IPS DF 19.7 (cell line): ENCODE data around the gene CLPTM1L.
A peak's percentile ranks its signal among the peaks of the same experiment; 100 is the strongest.
"Not testable (repeated sequence)": the region's sequence is repeated elsewhere in the genome, so short reads cannot be mapped to it uniquely, and the experiment has no call there.

Source experiments
- DNase-seq: peaks from one replicate; pipeline ENCODE4 v3.0.0-alpha.2; 2013; ENCODE audit warnings: low read depth, low spot score

Gene CLPTM1L

GRCh38 chr5:1380011-1380817 lies 35.3 kb upstream of the CLPTM1L start:
- peak; percentile 17 for DNase-seq

GRCh38 chr5:1378866-1379659 lies 34.2 kb upstream of the CLPTM1L start:
- no peak for DNase-seq

DNA sequence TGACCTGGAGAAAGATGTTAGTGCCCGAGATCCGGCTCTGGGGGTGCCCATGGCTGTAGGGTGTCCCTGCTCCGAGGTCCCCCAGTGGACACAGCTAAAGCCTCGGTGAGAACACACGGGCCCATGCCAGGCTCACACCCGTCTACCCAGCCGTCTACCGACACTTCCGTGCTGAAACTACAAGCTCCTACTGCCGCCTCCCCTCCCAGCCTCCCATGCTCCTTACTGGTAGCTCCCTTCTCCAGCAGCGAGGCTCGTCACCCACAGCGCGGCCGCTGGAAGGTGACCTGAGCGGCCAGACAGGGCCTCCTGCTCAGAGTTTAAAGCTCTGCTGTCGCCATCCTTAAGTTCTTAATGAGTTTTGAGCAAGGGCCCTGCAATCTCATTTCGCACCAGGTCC lies 33.2 kb upstream of the CLPTM1L start:
- DNase-seq = no peak

- DNase-seq = no peak
Observed at GRCh38 chr5:1376981-1377380, 32.1 kb upstream of the CLPTM1L start.

DNA sequence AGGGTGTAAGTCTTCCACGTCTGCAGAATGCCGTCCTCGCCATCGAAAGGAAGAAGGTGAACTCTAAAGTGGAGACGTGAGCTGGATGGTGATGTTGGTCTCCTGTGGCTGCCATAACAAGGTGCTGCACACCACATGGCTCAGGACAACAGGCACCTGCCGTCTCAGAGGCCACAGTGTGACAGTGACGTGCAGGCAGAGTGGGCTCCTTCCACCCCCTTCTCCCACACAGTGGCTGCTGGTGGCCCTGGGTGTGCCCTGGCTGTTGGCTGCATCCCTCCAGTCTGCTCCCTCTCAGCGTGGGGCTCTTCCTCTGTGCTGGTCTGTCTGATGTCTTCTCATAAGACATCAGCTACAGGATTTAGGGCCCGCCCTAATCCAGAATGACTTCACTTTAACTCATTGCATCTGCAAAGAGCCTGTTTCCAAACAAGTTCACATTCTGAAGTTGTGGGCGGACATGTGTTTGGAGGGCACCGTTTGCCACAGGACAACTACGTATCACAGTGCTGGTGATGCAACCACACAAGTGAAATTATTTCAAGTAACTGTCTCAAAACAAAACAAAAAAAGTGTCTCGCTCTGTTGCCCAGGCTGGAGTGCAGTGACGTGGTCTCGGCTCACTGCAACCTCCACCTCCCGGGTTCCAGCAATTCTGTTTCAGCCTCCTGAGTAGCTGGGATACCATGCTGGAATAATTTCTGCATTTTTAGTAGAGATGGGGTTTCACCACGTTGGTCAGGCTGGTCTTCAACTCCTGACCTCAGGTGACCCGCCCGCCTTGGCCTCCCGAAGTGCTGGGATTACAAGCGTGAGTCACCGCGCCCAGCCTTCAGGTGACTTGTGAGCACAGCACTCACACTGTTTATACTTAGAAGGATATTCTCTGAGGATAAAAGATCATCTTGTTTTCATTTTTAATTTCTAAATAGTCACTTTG lies 31.2 kb upstream of the CLPTM1L start:
- DNase-seq = no peak

DNA sequence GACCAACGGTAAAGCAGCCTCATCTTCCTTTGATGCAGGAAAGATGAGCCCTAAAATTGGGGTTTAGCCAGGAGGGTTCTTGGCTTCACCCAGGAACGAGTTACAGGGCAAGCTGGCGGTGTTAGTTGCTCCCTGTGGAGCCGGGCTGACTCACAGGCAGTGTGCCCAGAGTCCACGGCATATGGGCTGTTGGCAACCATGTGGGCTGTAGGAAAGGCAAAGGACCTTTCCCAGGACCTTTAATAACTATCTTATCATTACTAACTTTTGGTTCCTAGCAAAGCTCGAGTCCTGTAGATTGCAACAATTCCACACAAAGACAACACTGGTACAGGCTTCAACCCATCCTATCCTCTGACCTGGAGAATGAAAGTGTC lies 29.8 kb upstream of the CLPTM1L start:
- DNase-seq = no peak

DNA sequence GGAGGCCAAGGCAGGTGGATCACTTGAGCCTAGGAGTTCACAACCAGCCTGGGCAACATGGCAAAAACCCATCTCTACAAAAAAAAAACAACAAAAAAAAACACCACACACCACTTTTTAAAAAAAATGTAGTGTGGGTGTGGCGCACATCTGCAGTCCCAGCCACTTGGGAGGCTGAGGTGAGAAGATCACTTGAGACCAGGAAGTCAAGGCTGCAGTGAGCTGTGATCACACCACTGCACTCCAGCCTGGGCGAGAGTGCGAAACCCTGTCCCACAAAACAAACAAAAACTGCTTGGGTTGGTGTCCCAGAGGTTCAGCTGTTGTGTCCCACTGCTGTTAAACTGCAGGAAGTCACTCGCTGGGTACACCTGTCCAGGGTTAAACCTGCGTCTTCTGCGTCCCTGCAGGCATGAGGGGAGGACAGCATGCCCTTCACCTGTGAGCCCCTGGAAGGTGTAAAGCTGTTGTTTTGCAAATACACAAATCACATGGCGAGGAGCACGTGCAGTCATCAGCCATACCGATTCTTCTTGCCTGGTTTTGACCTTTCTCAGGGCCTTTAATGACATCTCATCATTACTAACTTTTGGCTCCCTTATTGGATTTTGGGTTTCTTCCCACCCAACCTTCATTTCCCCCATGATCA lies 29.3 kb upstream of the CLPTM1L start:
- DNase-seq = no peak

DNA sequence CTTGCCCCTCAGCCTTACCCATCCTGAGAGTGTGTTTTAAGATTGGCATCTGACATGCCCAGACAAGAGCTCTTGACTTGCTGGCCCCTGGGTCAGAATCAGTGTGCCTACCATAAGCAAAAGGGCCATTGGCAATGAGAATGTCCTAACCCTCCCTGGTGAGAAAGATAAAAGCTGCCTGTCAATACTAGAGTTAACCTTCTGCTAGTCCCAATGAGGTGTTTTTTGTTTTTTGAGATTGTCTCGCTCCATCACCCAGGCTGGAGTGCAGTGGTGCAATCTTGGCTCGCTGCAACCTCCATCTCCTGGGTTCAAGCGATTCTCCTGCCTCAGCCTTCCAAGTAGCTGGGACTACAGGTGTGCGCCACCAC lies 27.1 kb upstream of the CLPTM1L start:
- not testable (repeated sequence) for DNase-seq

DNA sequence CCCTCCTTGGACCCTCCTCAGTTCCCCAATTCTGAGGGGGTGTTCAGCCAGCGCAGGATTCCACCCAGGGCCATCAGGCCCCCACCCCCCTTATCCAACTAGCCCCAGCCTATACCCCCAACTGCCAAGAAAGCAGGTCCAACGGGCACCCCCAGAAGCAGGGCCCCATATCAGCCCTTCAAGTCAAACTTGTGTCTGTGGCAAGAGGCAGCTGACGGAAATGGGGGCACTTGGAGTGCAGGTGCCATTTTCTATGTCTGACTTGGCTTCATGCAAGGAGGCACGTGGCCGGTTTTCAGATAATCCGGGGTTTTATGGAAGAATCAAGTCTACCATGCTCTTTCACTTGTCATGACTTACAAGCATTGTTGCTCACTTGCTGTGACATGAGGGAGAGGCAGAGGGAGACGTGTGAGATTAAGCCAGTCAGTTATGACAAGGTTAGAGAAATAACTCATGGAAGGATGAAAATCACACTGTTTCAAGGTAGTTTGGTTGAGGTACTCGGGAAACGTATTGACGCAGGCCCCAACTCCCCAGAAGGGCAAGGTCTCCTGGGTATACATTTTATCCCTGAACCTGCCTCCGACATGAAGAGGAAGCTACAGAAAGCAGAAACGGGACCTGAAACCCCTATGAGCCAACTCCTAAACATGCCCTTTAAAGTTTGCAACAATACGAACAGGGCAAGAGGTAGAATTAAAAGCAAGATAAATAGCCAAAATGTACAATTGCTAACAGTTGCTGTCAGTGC lies 26.5 kb upstream of the CLPTM1L start:
- DNase-seq = no peak

- no peak for DNase-seq
Observed at GRCh38 chr5:1370006-1370405, 25.1 kb upstream of the CLPTM1L start.

- DNase-seq = no peak
Observed at GRCh38 chr5:1368756-1369155, 23.9 kb upstream of the CLPTM1L start.

DNA sequence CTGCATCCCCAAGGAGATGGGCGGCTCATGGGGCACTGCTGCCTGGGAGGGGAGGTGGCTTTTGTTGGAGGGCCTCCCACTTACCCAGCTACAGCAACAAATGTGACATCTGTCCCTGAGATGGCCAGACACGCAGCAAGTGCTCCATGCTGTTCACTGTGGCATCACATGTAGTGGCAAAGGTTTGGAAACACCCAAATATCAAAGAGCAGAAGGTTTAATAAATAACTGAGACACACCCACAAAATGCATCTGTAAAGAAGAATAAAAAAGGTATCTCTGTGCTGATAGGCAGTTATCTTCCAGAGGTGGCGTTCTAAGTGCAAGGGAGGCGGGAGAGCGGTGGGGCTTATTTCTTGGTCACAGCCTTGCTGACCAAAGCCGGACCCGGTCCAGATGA lies 23.3 kb upstream of the CLPTM1L start:
- no peak for DNase-seq

DNA sequence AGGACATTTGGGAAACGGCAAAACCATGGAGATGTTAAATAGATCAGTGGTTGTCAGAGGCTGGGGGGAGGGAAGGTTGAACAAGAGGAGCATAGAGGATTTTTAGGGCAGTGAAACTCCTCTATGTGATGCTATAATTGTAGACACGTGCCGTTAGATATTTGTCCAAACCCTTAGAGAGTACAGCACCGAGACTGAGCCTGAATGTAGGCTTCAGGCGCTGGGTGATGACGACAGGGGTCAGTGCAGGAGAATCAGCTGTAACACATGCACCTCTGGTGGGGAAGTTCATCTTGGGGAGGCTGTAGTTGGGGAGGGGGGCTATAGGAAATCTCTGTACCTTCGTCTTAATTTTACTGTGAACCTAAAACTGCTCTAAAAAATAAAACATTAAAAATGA lies 22.2 kb upstream of the CLPTM1L start:
- DNase-seq = no peak

GRCh38 chr5:1366514-1366913 lies 21.6 kb upstream of the CLPTM1L start:
- no peak for DNase-seq

DNA sequence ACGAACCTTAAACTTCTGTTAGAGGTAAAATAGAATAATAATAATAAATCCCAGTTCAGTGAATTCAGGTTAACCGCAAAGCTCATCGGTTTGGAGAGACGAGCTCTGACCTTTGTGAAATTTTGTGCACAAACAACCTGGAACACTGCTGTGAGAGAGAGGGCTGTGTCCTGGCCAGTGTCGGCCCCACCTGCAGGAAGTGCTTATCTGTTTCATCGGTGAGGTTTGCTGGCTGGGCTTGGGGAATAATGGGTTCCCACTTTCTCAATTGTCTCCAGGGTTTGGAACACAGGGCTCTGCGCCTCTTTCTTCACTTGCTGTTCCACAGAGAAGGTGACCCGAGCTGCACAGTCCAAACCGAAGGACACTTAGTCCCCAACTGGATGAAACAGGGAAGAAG lies 19.3 kb upstream of the CLPTM1L start:
- DNase-seq = no peak

DNA sequence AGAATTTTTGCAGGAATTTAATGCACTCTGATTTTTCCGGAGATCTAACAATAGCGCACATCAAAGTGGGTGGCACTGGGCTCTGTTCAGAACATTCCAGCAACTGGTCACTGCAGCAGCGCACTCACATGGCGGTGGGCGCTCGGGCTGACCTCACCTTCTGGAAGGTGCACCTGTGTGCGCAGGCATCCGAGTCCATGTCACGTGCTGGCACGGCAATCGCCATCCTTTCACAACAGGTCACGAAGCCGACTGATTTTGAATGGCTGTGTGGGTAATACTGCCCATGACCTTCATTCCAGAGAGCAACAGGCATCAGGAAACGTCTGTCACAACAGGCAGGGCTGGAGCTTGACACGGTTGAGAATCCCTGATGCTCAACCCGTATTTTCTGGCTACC lies 18.7 kb upstream of the CLPTM1L start:
- DNase-seq = no peak

DNA sequence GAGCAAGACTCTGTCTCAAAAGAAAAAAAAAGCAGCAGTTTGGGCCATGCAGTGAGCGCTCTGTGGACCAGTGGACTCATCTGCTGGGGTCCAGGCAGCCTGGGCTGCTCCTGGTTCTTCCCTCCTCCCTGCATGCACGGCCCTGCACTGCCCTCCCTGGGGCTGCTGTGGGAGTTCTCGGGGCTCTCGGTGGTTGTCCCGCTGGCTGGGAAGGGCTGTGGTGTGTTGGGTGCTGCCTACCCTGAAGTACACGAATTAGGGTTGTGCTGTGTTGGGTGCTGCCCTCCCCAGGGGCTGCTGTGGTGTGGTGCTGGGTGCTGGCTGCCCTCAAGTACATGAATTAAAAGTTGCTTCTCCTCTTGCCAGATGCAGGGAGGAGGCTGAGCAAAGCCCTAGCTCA lies 18.3 kb upstream of the CLPTM1L start:
- no peak for DNase-seq

- no peak for DNase-seq
Observed at GRCh38 chr5:1362242-1363015, 17.5 kb upstream of the CLPTM1L start.

DNA sequence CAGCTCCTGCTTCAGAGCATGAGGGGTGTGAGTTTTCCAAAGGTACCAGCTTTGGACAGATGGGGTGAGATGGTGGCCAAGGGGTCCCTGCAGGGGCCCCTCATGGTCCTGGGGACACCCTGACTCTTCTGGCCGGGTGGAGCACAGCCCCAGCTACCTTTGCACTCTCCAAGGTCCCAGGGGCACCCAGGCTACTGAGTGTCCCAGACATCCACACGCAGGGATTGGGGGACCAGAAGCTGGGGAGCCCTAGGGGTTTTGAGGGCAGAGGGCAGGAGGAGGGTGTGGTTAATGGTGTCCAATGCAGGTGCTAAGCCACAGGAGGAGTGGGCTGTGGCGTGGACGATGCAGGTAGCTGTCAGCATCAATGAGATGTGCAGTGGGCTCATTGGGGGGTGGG lies 16.0 kb upstream of the CLPTM1L start:
- no peak for DNase-seq

DNA sequence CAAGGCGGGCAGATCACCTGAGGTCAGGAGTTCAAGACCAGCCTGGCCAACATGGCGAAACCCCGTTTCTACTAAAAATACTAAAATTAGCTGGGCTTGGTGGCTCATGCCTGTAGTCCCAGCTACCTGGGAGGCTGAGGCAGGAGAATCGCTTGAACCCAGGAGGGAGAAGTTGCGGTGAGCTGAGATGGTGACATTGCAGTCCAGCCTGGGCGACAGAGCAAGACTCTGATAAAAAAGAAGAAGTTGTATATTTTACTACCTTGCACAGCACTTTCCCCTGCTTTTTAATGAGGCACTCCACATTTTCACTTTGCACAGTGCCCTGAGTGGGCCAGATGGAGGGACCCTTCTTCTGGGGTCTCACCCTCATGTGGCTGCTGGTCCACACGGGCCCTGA lies 15.5 kb upstream of the CLPTM1L start:
- not testable (repeated sequence) for DNase-seq
